CD4-positive, alpha-beta T cell treated with Interleukin-21 for 1 hour (primary cell): Measurements from ENCODE around the gene HEPN1.

ENCODE experiments used
- DNase-seq: peaks from one replicate; pipeline ENCODE4 v3.0.0-alpha.2; 2020

Gene HEPN1

DNA sequence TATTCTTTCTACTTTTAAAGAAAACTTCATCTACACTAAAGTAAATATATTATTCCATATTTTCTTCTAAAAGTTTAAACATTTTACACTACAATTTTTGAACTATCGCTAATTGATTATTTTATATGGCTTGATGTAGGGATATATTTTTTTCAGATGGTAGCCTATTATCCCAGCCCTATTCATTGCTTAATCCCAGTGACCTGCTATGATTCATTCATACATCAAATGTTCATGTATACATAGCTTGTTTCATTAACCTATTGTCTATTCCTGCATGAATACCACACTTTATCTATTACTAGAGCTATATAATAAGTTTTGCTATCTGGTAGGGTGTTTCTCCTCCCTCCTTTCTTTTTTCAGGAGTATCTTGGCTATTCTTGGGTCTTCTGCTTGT lies 16.4 kb upstream of the HEPN1 start:
- DNase-seq = no peak

- DNase-seq = no peak
Observed at GRCh38 chr11:124915541-124916369, 3.3 kb upstream of the HEPN1 start.

- DNase-seq = no peak
Observed at GRCh38 chr11:124916370-124916710, 2.7 kb upstream of the HEPN1 start.

- DNase-seq = no peak
Observed at GRCh38 chr11:124917115-124917637, 1.9 kb upstream of the HEPN1 start.

DNA sequence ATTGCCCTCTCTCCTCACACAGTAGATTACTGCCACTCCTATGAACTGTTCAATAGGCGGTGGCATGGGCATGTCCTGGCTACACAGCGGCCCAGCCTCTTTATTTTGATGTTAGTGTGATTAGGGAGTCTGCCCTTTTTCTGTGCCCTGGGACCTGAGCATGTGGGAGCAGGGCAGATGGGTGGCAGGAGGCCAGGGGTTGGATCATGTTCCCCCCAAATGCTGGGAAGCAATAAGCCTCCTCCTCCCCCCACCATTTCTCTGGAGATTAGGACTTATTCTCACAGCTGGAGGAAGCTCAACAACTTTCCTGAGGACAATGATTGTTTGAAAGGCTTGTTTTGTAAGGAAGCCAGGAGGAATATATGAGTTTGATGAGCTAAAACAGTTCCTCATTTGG lies 848 bp downstream of the HEPN1 start:
- DNase-seq = no peak

GRCh38 chr11:124920356-124920755 lies 1.3 kb downstream of the HEPN1 start:
- no peak for DNase-seq

- peak; percentile 85 for DNase-seq
Observed at GRCh38 chr11:124920870-124921609, 2.0 kb downstream of the HEPN1 start.

DNA sequence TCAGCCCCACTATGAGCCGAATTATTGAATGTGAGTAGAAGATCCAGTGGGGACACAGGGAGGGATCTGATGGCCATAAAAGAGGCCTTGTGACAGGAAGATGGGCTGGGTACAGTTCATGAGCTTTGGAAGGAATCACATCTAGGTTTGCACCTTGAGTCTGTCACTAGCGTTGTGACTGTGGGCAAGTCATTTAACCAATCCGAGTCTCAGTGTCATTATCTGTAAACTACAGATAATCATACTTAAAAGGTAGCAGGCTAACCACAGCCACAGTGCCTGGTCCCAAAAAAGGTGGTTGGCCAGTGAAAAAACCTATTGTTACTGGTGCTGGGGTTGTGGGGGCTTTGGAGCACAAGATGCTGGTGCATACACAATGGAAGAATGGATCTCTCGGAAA lies 3.8 kb downstream of the HEPN1 start:
- no peak for DNase-seq

GRCh38 chr11:124923296-124923695 lies 4.2 kb downstream of the HEPN1 start:
- peak; percentile 14 for DNase-seq

- DNase-seq = no peak
Observed at GRCh38 chr11:124928942-124929665, 10.1 kb downstream of the HEPN1 start.

DNA sequence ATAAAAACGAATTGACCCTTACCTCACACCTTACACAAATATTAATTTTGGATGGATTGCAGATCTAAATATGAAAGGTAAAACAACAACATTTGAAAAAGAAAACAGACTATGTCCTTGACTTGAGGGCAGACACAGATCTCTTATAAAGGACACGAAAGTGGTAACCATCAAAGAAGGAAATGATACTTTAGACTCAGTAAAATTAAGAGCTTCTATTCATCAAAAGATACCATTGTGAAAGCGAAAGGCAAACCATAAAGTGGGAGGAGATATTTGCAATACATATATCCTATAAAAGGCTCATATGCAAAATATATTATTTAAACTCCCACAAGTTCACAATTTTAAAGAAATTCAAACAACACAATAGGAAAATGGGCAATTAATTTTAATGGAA lies 11.7 kb downstream of the HEPN1 start:
- no peak for DNase-seq

GRCh38 chr11:124934862-124935547 lies 16.0 kb downstream of the HEPN1 start:
- no peak for DNase-seq

GRCh38 chr11:124935548-124936514 lies 16.8 kb downstream of the HEPN1 start, which contains the start of gene HEPACAM:
Gene HEPACAM, minus strand, starts transcription at chr11:124936047. Its CDS starts 41 bp downstream, at chr11:124936006.
- DNase-seq = no peak

DNA sequence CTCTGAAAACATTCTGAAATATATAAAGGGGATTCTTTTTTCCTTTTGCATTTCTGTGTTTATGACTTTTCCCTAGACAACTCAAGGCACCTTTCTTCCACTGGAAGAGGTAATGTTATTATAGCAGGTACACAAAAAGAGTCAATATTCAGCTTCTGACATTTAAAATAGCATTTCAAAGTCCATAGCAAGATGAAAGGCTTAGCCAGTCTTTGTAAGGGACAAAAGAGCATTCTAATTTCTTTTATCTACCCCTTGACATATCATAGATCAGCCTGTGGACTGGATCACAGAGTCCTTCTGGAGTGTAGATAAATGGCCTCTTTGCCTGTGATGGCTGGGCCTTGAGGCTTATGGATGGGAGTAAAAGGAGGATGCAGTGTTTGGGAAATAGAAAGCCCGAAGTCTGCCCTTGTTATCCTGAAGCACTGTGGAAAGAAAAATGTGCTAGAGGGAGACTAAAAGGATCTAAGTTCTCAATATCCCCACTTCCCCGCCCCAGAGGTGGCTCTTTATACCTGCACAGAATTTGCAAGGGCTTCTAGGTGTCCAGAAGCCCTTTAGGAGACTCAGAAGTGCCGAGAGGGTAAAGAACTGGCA lies 18.4 kb downstream of the HEPN1 start:
- DNase-seq = no peak

DNA sequence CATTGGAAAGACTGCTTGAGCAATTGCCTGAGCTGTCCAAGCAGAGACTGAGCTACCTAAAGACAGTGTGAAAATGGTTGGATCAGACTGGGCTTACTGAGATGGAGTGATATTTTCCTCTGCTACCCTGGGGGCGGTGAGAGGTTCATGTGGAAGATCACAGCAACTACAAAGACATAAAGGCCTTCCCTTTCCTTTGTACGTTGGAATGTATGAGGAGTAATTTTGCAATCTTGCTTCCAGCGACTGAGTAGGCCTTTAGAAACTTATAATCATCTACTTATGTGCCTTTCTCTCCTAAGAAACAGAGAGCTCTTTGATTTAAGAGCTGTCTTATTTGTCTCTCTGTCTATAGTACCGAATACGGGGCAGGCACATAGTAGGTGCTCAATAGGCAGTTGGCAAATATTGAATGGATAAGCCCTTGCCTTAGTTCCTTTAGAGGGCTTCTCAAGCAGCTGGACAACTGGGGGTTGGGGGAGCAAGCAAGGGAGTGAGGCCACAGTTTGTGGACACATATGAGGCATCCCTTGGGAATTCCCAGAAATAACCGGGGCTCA lies 19.2 kb downstream of the HEPN1 start:
- DNase-seq = no peak

DNA sequence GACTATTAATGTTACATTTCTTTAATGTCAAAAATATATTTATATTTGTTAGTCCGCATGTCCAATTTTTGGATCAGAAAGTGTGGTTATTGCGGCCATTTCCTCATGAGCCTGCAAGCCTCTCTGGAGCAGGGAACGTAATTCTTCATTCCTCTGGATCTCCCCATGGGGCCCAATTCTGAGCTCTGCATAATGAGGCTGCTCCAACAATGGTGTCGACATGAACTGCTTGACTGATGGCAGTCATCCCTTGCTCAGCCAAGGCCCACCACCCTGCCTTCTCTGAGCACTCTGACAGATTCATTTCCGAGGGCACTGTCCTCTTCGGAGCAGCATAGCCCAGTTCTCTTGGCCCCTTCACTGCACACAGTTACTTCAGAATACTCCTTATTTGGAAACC lies 19.9 kb downstream of the HEPN1 start:
- no peak for DNase-seq

DNA sequence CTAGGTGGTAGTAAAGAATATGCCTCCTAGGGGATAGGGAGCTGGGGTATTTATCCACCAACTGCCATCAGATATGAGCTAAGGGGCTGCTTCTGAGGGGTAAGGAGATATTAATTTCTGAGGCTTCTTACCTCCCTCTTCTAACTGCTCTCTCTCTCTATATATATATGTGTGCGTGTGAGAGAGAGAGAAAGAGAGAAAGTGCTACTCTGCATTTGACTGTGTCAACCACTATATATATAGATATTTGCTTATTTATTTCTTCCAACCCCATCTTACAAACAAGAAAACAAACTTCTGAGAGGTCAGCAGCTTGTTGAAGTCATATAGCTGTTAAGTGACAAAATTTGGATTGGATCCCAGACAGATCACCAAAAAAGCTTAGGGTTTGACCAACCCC lies 22.7 kb downstream of the HEPN1 start:
- no peak for DNase-seq

DNA sequence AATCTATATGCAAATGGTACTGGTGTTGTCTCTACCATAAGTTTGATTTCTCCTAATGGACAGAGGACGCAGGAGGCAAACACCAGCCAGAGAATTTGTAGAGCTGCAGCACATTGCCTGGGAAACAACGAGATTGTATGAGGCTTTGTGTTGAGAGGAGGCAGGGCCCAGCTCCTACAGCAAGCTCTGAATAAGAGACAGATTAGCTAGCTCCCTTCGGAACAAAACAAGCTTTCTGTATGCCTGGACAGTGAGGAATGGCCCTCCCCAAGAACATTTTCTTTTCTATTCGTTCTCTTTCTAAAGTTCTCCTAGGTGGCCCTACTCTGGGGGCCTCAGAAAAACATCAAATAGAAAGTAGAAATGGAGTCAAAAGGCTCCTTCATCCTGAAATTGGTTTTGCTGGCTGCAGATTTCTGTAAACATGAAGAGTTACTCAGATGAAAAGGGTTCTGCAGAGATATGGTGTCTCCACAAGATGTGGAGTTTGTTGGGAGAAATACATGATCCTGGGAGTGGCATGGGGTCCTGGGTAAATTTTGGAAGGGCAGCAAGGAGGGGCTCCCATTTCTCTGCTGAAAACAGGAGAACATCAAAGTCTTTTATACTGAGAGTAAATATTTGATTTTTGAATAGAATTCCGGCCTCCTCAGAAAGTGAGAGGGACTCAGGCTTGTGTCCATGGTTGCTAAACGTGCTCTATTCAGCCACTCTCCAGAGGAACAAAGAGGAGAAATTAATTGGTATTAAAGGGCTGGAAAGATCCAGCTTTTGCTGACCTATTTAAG lies 23.6 kb downstream of the HEPN1 start:
- no peak for DNase-seq

DNA sequence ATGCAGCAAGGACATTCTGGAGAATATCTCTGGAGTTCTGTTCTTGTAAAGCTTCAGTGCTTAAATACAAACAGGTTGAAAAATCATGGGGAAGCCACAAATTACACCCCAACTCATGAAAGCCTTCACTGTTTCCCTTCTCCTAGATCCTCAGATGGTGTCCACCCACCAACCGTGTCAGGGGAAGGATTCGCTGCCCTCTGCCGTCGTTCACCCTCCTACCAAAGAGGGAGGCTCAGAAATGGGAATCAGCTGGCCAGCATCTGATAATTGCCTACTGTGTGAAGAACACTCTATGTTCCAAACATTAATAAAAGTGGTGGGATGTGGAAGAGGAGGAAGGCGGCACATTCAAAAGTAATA lies 24.2 kb downstream of the HEPN1 start:
- no peak for DNase-seq

DNA sequence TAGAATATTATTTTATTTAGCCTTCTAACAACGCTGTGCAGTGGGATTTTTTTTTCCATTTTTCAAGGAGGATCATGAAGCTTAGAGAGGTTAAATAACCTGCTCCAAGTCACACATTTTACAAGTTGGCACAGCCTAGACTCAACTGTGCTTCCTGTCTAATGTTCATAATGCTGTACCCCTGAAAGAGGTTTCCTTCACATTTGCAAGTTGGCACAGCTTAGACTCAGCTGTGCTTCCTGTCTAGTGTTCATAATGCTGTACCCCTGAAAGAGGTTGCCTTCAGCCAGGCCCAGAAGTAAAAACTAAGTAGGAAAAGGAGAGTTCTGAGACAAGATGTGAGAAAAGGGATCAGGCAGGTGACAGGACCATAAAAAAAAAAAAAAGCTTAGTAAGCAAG lies 24.7 kb downstream of the HEPN1 start:
- no peak for DNase-seq
